Measurements from ENCODE around the gene ADGRL2.

ADGRL2 gene

GRCh38 chr1:82001345-82001744 is 200.6 kb downstream of the ADGRL2 start:
- no peak for DNase-seq

DNA sequence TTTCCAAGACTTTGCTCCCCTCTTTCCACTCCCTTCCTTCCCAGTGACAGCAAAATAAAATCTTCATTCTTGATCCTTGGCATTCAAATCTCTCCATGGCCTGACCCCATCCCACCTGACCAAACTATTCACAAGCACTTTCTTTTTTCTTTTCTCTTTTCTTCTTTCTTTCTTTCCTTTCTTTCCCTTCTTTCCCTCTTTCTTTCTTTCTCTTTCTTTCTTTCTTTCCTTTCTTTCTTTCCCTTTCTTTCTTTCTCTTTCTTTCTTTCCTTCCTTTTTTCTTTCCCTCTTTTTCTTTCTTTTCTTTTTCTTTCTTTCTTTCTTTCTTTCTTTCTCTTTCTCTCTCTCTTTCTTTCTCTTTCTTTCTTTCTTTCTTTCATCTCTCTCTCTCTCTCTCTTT is 207.1 kb downstream of the ADGRL2 start:
- DNase-seq: no peak

- DNase-seq: no peak
Observed at GRCh38 chr1:82013702-82014101, 213.0 kb downstream of the ADGRL2 start.

GRCh38 chr1:82015444-82015843 is 214.7 kb downstream of the ADGRL2 start:
- DNase-seq: no peak

DNA sequence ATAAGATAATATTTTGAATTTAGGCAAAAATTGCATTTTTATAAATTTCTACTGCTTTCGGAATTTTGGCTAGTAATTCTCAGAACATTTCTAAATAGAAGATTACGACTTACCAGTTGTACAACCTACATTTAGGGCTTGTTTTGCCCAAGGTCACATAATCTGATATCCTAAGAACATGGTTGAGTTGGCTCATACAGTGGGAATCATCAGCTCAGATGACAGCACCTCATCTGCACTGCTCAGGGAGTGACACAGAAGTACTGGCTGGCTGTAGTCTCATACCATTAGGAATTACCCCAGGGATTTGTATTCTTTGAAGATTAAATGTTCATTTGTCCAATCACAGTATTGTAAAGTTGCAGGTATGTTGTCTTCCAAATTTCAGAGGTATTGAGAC is 217.6 kb downstream of the ADGRL2 start:
- no peak for DNase-seq

- no peak for DNase-seq
Observed at GRCh38 chr1:82019508-82019907, 218.8 kb downstream of the ADGRL2 start.

DNA sequence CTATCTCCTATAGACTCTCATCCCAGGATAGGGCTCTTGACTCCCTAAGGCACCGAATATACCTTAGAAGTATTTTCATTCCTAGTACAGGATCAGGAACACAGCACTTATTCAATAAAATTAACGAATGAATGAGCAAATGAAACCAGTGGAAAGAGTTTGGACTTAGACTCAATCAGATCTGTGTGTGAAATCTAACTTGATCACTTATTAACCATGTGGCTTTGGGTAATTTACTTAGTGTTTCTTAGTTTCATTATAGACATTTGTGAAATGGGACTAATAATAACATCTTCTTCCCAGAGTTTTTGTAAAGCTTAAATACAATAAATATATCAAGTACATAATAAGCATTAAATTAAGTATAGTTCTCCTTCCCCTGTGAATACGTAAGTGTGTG is 230.1 kb downstream of the ADGRL2 start:
- DNase-seq: no peak

GRCh38 chr1:82032068-82032467 is 231.3 kb downstream of the ADGRL2 start:
- no peak for DNase-seq

DNA sequence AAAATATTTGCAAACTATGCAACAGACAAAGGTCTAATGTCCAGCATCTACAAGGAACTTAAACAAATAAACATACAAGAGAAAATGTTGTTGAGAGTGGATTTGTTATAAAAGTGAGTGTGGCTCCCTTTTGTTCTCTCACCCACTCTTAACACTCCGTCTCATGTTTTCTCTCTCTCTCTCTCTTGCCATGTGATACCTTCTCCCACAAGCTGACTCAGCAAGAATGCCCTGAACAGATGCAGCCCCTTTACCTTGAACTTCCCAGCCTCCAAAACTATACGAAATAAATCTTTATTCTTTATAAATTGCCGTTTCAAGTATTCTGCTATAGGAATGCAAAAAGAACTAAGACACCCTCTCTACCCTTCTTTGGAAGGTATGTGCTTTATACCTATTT is 234.1 kb downstream of the ADGRL2 start:
- no peak for DNase-seq

Data from stimulated activated CD4-positive, alpha-beta T cell treated with anti-CD3 and anti-CD28 coated beads, Interleukin-4, amount 100 ng/mL, for 1 hour (primary cell).